HepG2 (cell line): ENCODE results near the gene COL4A3. TPM values are rescaled to one million over a fixed set of nuclear protein-coding genes. Genes with fewer than 3 reads are reported as not detected.

Experiments used
- EP300 ChIP-seq, 3 experiments: sonication (generic) in 1 of 3; formaldehyde crosslinking in 1 of 3; IDR thresholded peaks; 2 replicates each; pipeline versions ENCODE4 v1.5.1 to v1.6.1; 2011 to 2020; ENCODE audit warnings: low read depth in 2 of 3, low read length in 2 of 3, borderline replicate concordance in 1 of 3, improper control_type of control experiment in 1 of 3, mild to moderate bottlenecking in 1 of 3, missing genetic modification reagents in 1 of 3, moderate library complexity in 1 of 3
- FOXP1 ChIP-seq, 2 experiments: fragments of 450-650 bp in 1 of 2; IDR thresholded peaks; 2 replicates each; pipeline ENCODE4 v1.6.1; 2017 to 2018; ENCODE audit warnings: antibody characterized with exemption in 1 of 2
- HBP1 ChIP-seq: IDR thresholded peaks from 2 replicates; pipeline ENCODE4 v1.6.1; 2016; ENCODE audit warnings: low read depth, control low read depth
- HHEX ChIP-seq: IDR thresholded peaks from 2 replicates; pipeline ENCODE4 v1.6.1; 2016; ENCODE audit warnings: control low read depth
- MEIS2 ChIP-seq: sonication (generic); formaldehyde crosslinking; IDR thresholded peaks from 2 replicates; pipeline ENCODE4 v1.9.0; 2021; ENCODE audit warnings: mild to moderate bottlenecking, missing genetic modification reagents
- NFYB ChIP-seq: sonication (generic); formaldehyde crosslinking; IDR thresholded peaks from 2 replicates; pipeline ENCODE4 v1.4.0; 2020; ENCODE audit warnings: missing genetic modification reagents
- PHF5A ChIP-seq: IDR thresholded peaks from one replicate; pipeline ENCODE4 v1.6.1; 2018; ENCODE audit warnings: low read depth, missing genetic modification reagents; ENCODE audit not compliant: unreplicated experiment
- POLR2AphosphoS5 ChIP-seq: IDR thresholded peaks from 2 replicates; pipeline ENCODE4 v1.6.1; 2012; ENCODE audit warnings: low read depth, low read length
- RXRA ChIP-seq: sonication (generic); formaldehyde crosslinking; IDR thresholded peaks from 2 replicates; pipeline ENCODE4 v1.5.1; 2020; ENCODE audit warnings: missing genetic modification reagents
- SALL1 ChIP-seq: sonication (generic); formaldehyde crosslinking; IDR thresholded peaks from 2 replicates; pipeline ENCODE4 v1.8.0; 2022; ENCODE audit warnings: mild to moderate bottlenecking, missing genetic modification reagents
- SNRNP70 ChIP-seq: fragments of 200-400 bp; formaldehyde crosslinking; IDR thresholded peaks from 2 replicates; pipeline ENCODE4 v1.6.1; 2017; ENCODE audit warnings: mild to moderate bottlenecking, low read depth, low read length, moderate library complexity
- SOX13 ChIP-seq, 3 experiments: fragments of 450-650 bp in 1 of 3; sonication (generic) in 1 of 3; formaldehyde crosslinking in 1 of 3; IDR thresholded peaks in 2 of 3; conservative IDR thresholded peaks in 1 of 3; 2 replicates each; pipeline versions ENCODE4 v1.5.0 to v1.6.1; 2016 to 2020; ENCODE audit warnings: antibody characterized with exemption in 1 of 3, mild to moderate bottlenecking in 1 of 3, missing compliant biosample characterization in 1 of 3, missing genetic modification reagents in 1 of 3, moderate library complexity in 1 of 3
- STAT5B ChIP-seq: sonication (generic); formaldehyde crosslinking; IDR thresholded peaks from 2 replicates; pipeline ENCODE4 v1.4.0; 2020; ENCODE audit warnings: missing genetic modification reagents
- TBX3 ChIP-seq: fragments of 450-650 bp; IDR thresholded peaks from 2 replicates; pipeline ENCODE4 v1.6.1; 2017; ENCODE audit warnings: antibody characterized with exemption, mild to moderate bottlenecking, inconsistent platforms, borderline replicate concordance
- ZKSCAN1 ChIP-seq: fragments of 150-350 bp; IDR thresholded peaks from 2 replicates; pipeline ENCODE4 v1.6.1; 2014; ENCODE audit warnings: low read length
- ZNF136 ChIP-seq: sonication (generic); formaldehyde crosslinking; IDR thresholded peaks from 2 replicates; pipeline ENCODE4 v1.8.1; 2022; ENCODE audit warnings: low read depth, mild to moderate bottlenecking, moderate library complexity, missing genetic modification reagents
- ZNF703 ChIP-seq: sonication (generic); formaldehyde crosslinking; IDR thresholded peaks from 2 replicates; pipeline ENCODE4 v1.5.1; 2020; ENCODE audit warnings: missing genetic modification reagents, mild to moderate bottlenecking, moderate library complexity, borderline replicate concordance
- ZNF704 ChIP-seq: sonication (generic); formaldehyde crosslinking; IDR thresholded peaks from 2 replicates; pipeline ENCODE4 v1.8.1; 2023; ENCODE audit warnings: mild to moderate bottlenecking, inconsistent platforms, moderate library complexity, missing genetic modification reagents, borderline replicate concordance
- ZNF781 ChIP-seq: sonication (generic); formaldehyde crosslinking; IDR thresholded peaks from 2 replicates; pipeline ENCODE4 v1.5.1; 2020; ENCODE audit warnings: borderline replicate concordance, mild to moderate bottlenecking, missing genetic modification reagents; ENCODE audit errors: not compliant biosample characterization
- ZNF891 ChIP-seq: sonication (generic); formaldehyde crosslinking; IDR thresholded peaks from 2 replicates; pipeline ENCODE4 v1.5.0; 2020; ENCODE audit warnings: mild to moderate bottlenecking, missing genetic modification reagents
- polyA plus RNA-seq, 8 experiments: library from polyadenylated mRNA; depleted of rRNA in 3 of 8; stranded (reverse) in 7 of 8; unstranded in 1 of 8; fragments of >200 nt; fragmentation: Illumina TruSeq in 4 of 8; extraction: Trizol in 4 of 8; gene quantifications; 2 replicates each; pipeline versions ENCODE4 v1.2.1 to v1.2.3, GENCODE V29; 2011 to 2016; ENCODE audit warnings: low read depth in 4 of 8, missing spikeins in 1 of 8, mixed read lengths in 1 of 8; ENCODE audit not compliant: insufficient read depth in 1 of 8
- total RNA-seq, 5 experiments: library from RNA; depleted of rRNA; stranded (reverse); fragments of >200 nt; fragmentation: Illumina TruSeq; extraction: Trizol; gene quantifications; 2 replicates each; pipeline ENCODE4 v1.2.3, GENCODE V29; 2016; ENCODE audit warnings: low read depth in 1 of 5
- TF ChIP-seq, protein P1 (sequence below): sonication (generic); IDR thresholded peaks from 2 replicates; pipeline ENCODE4 v1.6.1; 2016; ENCODE audit warnings: low read depth, borderline replicate concordance
- TF ChIP-seq, protein P2 (sequence below): IDR thresholded peaks from 2 replicates; pipeline ENCODE4 v1.6.1; 2012; ENCODE audit warnings: inconsistent platforms
- TF ChIP-seq, protein P3 (sequence below): sonication (generic); formaldehyde crosslinking; IDR thresholded peaks from 2 replicates; pipeline ENCODE4 v1.4.0; 2020; ENCODE audit warnings: missing genetic modification reagents

COL4A3 gene
- total and polyA plus RNA-seq, 2 of the 13 experiments (the other 11 are each of a cell fraction or from before 2014, with no cell fraction given), result 0.02 TPM; not detected in 1

DNA sequence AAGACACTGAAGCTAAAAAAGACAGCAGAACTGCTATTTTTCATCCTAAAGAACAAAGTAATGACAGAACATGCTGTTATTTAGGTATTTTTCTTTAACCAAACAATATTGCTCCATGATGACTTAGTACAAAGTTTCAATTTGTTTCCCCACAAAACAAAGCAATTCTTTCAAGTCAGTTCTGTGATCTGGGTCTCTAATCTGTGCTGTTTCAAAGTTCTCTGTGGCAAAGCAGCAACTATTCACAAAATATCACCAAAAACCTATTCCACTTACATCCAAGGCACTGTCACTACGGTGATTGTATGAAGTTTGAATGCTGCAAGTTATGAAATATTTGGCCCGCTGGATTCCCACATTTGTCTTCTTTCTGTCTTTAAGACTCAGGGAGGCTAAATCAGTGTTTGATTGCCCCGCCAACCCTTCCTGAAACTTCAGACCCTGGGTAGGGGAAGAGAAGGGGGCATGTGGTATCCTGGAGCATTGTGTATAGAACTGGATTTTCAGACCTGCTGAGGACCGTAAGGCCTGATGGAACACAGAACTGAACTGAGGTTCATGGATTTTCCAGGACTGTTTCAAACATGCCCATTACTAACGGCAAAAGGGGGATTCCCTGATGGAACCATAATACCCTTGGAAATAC, 147.6 kb downstream of the COL4A3 start (continued):
- TF ChIP-seq SALL1 (peak; percentile 62), ZNF891 (CRISPR knock-in tag) (no peak), SNRNP70 (no peak), ZNF704 (no peak), ZNF781 (CRISPR knock-in tag) (no peak), ZNF136 (CRISPR knock-in tag) (0 out of 2 replicates have a peak, but pooled peaks have one; percentile 24), POLR2AphosphoS5 (no peak), STAT5B (CRISPR knock-in tag) (no peak), NFYB (CRISPR knock-in tag) (no peak), FOXP1 (IDR thresholded peaks at IDR 0.05) (no peak; the same call in 1 of the 2 replicates), FOXP1 (CRISPR knock-in tag; IDR thresholded peaks at IDR 0.05) (peak; percentile 50; the same call in 1 of the 2 replicates), PHF5A (no peak), SOX13 (IDR thresholded peaks at IDR 0.05) (peak; percentile 48; the same call in 1 of the 2 replicates), SOX13 (CRISPR knock-in tag; conservative IDR thresholded peaks at IDR 0.05 in 1 of 2, IDR thresholded peaks at IDR 0.05 in 1 of 2) (peak in 1 of 2 experiments; percentile 73; a peak in 2 of 4 replicates), EP300 (IDR thresholded peaks at IDR 0.05; ENCODE audit: low read depth in 2 of 2, low read length in 2 of 2) (peak in 1 of 2 experiments; percentile 85; a peak in 2 of 4 replicates), EP300 (CRISPR knock-in tag; IDR thresholded peaks at IDR 0.05; ENCODE audit: borderline replicate concordance) (no peak; the same call in 1 of the 2 replicates), ZNF703 (CRISPR knock-in tag) (no peak), TBX3 (no peak), RXRA (no peak), MEIS2 (no peak), ZKSCAN1 (no peak), HHEX (CRISPR knock-in tag) (no peak), HBP1 (no peak)
- TF ChIP-seq, protein P1, sequence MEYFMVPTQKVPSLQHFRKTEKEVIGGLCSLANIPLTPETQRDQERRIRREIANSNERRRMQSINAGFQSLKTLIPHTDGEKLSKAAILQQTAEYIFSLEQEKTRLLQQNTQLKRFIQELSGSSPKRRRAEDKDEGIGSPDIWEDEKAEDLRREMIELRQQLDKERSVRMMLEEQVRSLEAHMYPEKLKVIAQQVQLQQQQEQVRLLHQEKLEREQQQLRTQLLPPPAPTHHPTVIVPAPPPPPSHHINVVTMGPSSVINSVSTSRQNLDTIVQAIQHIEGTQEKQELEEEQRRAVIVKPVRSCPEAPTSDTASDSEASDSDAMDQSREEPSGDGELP, result no peak
- TF ChIP-seq, protein P2, sequence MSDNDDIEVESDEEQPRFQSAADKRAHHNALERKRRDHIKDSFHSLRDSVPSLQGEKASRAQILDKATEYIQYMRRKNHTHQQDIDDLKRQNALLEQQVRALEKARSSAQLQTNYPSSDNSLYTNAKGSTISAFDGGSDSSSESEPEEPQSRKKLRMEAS, result peak; percentile 35; the same call in 1 of the 2 replicates
- TF ChIP-seq, protein P3, sequence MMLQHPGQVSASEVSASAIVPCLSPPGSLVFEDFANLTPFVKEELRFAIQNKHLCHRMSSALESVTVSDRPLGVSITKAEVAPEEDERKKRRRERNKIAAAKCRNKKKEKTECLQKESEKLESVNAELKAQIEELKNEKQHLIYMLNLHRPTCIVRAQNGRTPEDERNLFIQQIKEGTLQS, result no peak
